ENCODE results near the gene CD8B2. TPM values are rescaled to one million over a fixed set of nuclear protein-coding genes. Genes with fewer than 3 reads are reported as not detected.

CD8B2 gene
- total and polyA plus RNA-seq, 2 experiments from 2014 or later = 0.06 TPM; not detected in 1

DNA sequence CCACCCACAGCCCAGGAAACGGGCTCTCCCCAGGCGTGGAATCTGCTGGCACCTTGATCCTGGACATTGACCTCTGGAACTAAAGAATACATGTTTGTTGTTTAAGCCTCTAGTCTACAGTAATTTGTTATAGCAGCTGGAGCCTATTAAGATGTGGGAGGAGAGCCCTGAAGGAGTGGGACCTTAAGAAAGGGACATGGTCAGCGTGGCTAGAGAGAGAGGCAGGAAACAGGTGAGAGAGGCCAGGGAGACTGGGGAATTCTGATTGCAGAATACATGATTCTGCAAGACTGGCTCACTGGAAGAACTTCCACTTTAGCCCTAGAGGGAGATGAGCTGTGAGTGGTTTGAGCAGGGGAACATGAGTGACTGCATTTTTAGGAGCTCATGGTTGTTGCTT lies 83.2 kb downstream of the CD8B2 start (continued):
- TF ChIP-seq ZNF462 (CRISPR knock-in tag; IDR thresholded peaks at IDR 0.05) = no peak
- no peak for TF ChIP-seq REST (IDR thresholded peaks at IDR 0.05; ENCODE audit: unreplicated experiment)

Other genes starting within 250 kb of the CD8B2 start
- gene RGPD3, start 19.0 kb upstream of the CD8B2 start, total RNA-seq (2014; rRNA removed; shearing (Covaris generic)) = 0.28 and 0.50 TPM in 2 replicates
- gene RGPD3, start 19.0 kb upstream of the CD8B2 start, polyA plus RNA-seq (2016; fragmentation: Nextera tagmentation; extraction: Ambion mirVana) = 0.08 TPM in 1 of 2 replicates, not detected in the other

Measured in GM23338 (cell line).